Stimulated activated CD8-positive, alpha-beta memory T cell treated with anti-CD3 and anti-CD28 coated beads, Interleukin-4, amount 100 ng/mL, for 4 hours (primary cell): ENCODE results near the gene RRM1.
"Not testable (repeated sequence)": the region's sequence is repeated elsewhere in the genome, so short reads cannot be mapped to it uniquely, and the experiment has no call there.

ENCODE experiments used
- DNase-seq, 2 donors: peaks; one replicate each; pipeline ENCODE4 v3.0.0-alpha.2; 2020; ENCODE audit warnings: low read depth in 2 of 2, low spot score in 1 of 2

RRM1 gene

DNA sequence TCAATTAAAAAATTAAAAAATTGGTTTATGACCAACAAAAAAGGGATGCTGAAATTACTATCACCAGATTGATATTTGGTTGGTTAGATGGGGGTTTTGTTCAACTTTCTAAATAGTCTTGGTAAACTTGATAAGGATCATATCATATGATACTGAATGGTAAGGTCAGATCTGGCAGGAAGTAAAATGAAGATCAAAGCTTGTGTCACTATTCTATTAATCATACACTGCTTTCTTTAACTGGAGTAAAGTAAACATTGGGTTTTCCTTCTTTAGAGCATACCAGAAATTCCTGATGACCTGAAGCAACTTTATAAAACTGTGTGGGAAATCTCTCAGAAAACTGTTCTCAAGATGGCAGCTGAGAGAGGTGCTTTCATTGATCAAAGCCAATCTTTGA is 40.2 kb downstream of the RRM1 start:
- no peak for DNase-seq

DNA sequence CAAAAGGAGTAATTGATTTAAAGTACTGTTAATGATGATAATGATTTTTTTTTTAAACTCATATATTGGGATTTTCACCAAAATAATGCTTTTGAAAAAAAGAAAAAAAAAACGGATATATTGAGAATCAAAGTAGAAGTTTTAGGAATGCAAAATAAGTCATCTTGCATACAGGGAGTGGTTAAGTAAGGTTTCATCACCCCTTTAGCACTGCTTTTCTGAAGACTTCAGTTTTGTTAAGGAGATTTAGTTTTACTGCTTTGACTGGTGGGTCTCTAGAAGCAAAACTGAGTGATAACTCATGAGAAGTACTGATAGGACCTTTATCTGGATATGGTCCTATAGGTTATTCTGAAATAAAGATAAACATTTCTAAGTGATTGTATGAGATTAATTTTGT is 43.9 kb downstream of the RRM1 start:
- DNase-seq = no peak

GRCh38 chr11:4140067-4140636 is 45.6 kb downstream of the RRM1 start:
- no peak for DNase-seq

GRCh38 chr11:4146070-4146771 is 51.6 kb downstream of the RRM1 start:
- DNase-seq = no peak

DNA sequence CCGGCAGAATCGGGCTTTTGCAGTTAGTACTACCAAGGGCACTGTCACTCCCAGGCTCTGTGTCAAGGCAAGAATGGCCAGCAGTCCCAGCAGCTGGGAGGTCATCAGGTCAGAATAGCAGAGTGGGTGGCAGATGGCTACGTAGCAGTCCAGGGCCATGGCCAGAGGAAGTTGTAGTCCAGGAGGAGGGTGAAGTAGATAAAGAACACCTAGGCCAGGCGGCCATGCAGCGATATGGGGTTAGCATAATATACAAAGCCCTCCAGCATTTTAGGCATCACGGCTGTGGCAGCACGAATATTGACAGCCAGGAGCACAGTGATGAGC is 52.1 kb downstream of the RRM1 start:
- DNase-seq = no peak

DNA sequence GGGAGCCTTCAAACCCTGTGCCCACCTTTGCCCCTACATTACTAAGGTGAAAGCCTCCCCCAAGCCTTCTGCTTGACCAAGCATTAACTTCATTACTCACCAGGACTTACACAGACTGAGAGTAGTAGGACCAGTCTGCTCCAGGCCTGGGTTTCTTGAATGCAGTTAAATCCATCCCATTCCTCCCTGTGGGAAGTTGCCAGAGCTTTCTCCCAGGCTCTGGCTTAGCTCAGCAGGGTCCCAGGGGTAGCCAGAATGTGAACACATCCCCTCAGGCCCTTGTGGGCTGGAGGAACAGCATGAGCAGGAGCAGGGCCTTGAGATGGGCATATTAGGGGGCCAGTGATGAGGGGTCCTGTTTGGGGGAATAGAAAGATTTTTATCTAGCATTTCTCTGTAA is 59.9 kb downstream of the RRM1 start:
- no peak for DNase-seq

DNA sequence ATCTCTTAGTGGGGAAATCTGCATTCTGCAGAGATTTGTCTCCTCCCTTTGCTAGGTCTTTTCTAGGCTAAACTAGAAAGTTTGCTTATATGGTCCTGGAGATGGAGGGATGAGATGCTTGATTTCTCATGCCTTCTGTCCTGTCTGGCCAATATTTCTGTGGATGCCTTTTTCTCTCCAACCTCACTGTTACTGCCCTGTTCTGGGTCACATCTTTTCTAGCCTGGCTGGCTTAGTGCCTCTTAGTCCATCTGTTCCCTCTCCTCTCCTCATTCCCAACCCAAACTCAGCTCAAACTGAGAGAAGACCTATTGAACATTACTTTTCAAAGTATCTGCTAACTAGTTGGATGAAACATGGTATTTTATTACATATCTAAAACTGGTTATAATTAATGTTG is 62.0 kb downstream of the RRM1 start:
- DNase-seq = no peak

GRCh38 chr11:4158818-4159217 is 64.2 kb downstream of the RRM1 start:
- not testable (repeated sequence) for DNase-seq

DNA sequence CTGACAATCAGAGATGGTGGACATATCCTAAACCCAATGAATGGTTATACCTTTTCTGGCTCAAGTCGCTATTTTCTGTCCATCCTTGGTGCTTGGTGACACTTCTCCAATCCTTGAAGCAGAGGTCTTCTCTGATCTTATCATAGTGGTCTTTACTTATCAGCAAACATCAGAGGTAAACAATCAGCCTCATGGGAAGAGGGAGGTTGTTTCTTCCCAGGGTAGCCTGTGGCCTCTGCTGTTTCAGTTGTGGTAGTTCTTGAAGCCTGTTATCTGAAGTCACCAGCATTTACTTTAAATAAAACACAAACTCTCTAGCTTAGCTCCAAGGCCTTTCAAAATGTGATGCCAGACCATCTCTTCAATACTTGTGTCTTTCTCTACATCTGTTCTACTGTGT is 66.7 kb downstream of the RRM1 start:
- no peak for DNase-seq

DNA sequence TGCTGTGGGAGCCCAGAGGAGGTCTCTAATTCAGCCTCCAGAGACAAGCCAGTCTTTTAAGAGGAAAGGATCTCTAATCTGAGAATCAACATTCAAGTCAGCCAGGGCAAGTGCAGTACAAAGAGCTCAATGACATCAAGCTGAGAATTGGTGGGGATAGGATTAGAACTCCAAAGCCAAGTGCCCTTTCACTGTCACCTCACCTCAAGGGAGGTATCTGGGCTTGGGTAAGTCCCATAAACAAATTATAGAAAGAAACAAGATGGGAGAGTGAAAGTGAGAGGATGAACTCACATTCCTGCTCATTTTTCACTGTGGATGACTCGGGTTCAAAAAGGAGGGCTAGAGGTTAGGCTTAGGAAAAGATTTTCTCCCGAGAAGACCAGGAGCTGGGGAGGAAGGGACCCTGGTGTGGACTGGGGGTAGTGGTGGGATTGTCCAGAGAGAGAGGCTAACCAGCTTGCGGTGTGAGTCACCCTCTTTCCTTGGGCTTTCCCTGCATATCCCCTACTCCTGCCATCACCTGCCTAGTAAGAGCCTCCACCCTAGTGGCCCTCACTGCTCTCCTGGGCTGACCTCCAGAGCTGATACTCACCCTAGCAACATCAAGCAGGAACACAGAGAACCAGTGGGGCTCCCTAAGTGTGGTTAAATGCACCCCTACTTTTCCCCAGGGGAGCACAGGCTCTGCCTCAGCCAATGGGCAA is 70.4 kb downstream of the RRM1 start:
- no peak for DNase-seq

GRCh38 chr11:4167292-4167691 is 72.7 kb downstream of the RRM1 start:
- no peak for DNase-seq

GRCh38 chr11:4167758-4168157 is 73.2 kb downstream of the RRM1 start:
- no peak for DNase-seq

DNA sequence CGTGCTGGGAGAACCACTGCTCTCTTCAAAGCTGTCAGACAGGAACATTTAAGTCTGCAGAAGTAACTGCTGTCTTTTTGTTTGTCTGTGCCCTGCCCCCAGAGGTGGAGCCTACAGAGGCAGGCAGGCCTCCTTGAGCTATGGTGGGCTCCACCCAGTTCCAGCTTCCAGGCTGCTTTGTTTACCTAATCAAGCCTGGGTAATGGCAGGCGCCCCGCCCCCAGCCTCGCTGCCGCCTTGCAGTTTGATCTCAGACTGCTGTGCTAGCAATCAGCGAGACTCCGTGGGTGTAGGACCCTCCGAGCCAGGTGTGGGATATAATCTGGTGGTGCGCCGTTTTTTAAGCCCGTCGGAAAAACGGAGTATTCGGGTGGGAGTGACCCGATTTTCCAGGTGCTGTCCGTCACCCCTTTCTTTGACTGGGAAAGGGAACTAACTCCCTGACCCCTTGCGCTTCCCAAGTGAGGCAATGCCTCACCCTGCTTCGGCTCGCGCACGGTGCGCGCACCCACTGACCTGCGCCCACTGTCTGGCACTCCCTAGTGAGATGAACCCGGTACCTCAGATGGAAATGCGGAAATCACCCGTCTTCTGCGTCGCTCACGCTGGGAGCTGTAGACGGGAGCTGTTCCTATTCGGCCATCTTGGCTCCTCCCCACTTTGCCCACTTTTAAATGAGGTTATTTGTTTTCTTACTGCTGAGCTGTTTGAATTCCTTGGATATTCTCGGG is 81.2 kb downstream of the RRM1 start:
- DNase-seq = not testable (repeated sequence)

- DNase-seq = no peak
These were observed 84.4 kb downstream of the RRM1 start for GRCh38 chr11:4178813-4179662.

GRCh38 chr11:4180441-4181183 is 86.0 kb downstream of the RRM1 start:
- DNase-seq = no peak

- no peak for DNase-seq
These were observed 87.5 kb downstream of the RRM1 start for GRCh38 chr11:4181782-4182721.

DNA sequence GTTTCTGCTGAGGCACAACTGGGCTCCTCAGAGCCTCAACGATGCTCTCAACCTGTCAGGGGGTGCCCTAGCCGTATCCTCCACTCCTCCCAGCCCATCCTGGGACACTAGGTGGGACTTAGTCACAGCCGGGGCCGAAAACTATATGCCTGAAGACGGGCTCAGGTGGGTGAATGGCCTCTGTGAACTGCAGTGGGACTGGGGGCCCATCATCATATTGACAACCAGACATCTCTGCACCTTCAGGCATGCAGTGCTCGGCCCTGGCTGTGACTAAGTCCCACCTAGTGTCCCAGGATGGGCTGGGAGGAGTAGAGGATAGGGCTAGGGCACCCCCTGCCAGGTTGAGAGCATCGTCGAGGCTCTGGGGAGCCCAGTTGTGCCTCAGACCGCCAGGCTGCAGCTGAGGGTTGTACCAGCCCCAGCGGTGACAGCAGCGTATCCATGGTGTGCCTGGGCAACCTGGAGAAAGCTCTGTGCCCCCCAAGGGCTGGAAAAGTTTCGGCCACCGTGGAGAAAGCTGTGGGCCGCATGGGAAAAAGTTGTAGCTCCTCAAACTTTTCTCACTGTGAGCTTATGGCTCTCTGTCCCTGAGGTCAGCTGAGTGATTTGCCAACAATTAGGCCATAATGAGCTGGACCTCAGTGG is 88.9 kb downstream of the RRM1 start:
- DNase-seq = no peak

DNA sequence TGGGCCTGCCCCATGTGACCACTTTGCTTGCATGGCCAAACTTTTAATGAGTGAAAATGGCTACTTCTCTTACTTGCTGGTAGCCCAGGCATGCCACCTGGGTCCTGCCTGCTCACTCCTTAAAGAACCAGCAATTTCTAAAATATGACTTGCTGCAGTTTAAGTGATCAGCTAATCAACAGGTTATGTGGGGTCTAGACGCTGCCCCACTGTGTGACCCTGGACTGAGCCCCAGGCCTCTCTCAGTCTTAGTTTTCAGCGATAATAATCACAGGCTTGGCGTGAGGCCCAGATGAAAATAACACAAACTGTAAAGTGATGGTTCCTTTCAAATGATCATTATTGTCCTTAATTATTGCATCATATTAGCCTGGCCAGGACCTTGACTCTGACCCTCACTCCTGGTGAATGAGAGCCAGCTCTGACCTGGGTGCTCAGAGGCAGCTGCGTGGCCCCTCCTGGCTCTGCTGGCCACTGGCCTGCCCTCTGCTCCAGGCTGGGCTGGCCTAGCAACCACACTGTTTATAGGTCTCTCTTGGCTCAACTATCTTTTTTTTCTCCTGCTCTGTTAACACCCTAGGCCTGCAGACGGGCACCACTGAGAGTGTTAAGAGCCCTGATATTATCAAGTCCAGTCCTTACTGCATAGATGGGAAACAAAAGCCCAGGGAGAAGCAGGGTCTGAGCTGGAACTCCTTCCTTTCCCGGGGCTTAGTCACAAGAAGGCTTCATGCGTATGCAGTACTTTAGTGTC is 89.7 kb downstream of the RRM1 start:
- no peak for DNase-seq
